ENCODE measurements around the gene TGM4. TPM values are rescaled to one million over a fixed set of nuclear protein-coding genes. Genes with fewer than 3 reads are reported as not detected.

The TGM4 gene
- total and polyA plus RNA-seq, 2 experiments from 2014 or later: not detected

GRCh38 chr3:44894485-44894884, 20.1 kb downstream of the TGM4 start:
- H4K20me1 ChIP-seq (ENCODE audit: insufficient read depth): no peaks in the 10 kb centered on the region
- no peaks in the 10 kb centered on the region for H3K27me3 ChIP-seq (replicated peaks; ENCODE audit: insufficient read depth)
- no peak overlapping the region for H3K9ac ChIP-seq
- no peaks in the 10 kb centered on the region for H3K36me3 ChIP-seq (ENCODE audit: low read depth)
- peaks cover 8% of the 10 kb centered on the region for H3K4me1 ChIP-seq (ENCODE audit: insufficient read depth)
- no peaks in the 10 kb centered on the region for H3K9me2 ChIP-seq (ENCODE audit: insufficient read depth)
- no peak for DNase-seq
- TF ChIP-seq EZH2phosphoT487 (IDR thresholded peaks at IDR 0.05; ENCODE audit: insufficient read depth, low read depth) (no peak), EZH2 (IDR thresholded peaks at IDR 0.05; ENCODE audit: insufficient read depth, poor library complexity, severe bottlenecking) (no peak)
- H3F3A ChIP-seq (ENCODE audit: insufficient read depth): 0 out of 2 replicates have a peak, but pooled peaks cover 8% of the 10 kb centered on the region
- no peak overlapping the region for H2AFZ ChIP-seq
- H3K4me3 ChIP-seq: no peak overlapping the region
- in situ Hi-C loops (cut with MboI): no loop called here
- no peak overlapping the region for H3K4me2 ChIP-seq (ENCODE audit: unreplicated experiment)
- no peaks in the 10 kb centered on the region for H3K79me2 ChIP-seq (ENCODE audit: insufficient read depth)
- no peak overlapping the region for H3K27ac ChIP-seq
- WGBS, 2 experiments (ENCODE audit: low coverage in 1 of 2, low lambda C conversion rate in 2 of 2, missing lambda C conversion rate in 2 of 2): 64% methylated on average over 5 of the region's 5 CpGs
- no peaks in the 10 kb centered on the region for H3K9me3 ChIP-seq (ENCODE audit: low read depth)

GRCh38 chr3:44896440-44896839, 22.0 kb downstream of the TGM4 start:
- Histone ChIP-seq H3K4me1 (ENCODE audit: insufficient read depth) (peaks cover 8% of the 10 kb centered on the region), H3F3A (ENCODE audit: insufficient read depth) (0 out of 2 replicates have a peak, but pooled peaks cover 8% of the 10 kb centered on the region), H3K9me2 (ENCODE audit: insufficient read depth) (no peaks in the 10 kb centered on the region), H3K4me3 (no peak overlapping the region), H3K27ac (no peak overlapping the region), H3K9me3 (ENCODE audit: low read depth) (no peaks in the 10 kb centered on the region), H3K9ac (no peak overlapping the region), H3K79me2 (ENCODE audit: insufficient read depth) (no peaks in the 10 kb centered on the region), H3K36me3 (ENCODE audit: low read depth) (no peaks in the 10 kb centered on the region), H2AFZ (no peak overlapping the region), H3K27me3 (replicated peaks; ENCODE audit: insufficient read depth) (no peaks in the 10 kb centered on the region), H4K20me1 (ENCODE audit: insufficient read depth) (no peaks in the 10 kb centered on the region), H3K4me2 (ENCODE audit: unreplicated experiment) (no peak overlapping the region)
- WGBS, 2 experiments (ENCODE audit: low coverage in 1 of 2, low lambda C conversion rate in 2 of 2, missing lambda C conversion rate in 2 of 2): 65 to 80% methylated on average over 2 of the region's 2 CpGs
- no peak for TF ChIP-seq EZH2 (IDR thresholded peaks at IDR 0.05; ENCODE audit: insufficient read depth, poor library complexity, severe bottlenecking)
- TF ChIP-seq EZH2phosphoT487 (IDR thresholded peaks at IDR 0.05; ENCODE audit: insufficient read depth, low read depth): no peak
- in situ Hi-C loops (cut with MboI): no loop called here
- DNase-seq: no peak

GRCh38 chr3:44899683-44900367, 25.4 kb downstream of the TGM4 start:
- Histone ChIP-seq H3K9me2 (ENCODE audit: insufficient read depth) (no peaks in the 10 kb centered on the region), H3K27ac (no peak overlapping the region), H2AFZ (no peak overlapping the region), H3K9me3 (ENCODE audit: low read depth) (no peaks in the 10 kb centered on the region), H4K20me1 (ENCODE audit: insufficient read depth) (no peaks in the 10 kb centered on the region), H3K4me2 (ENCODE audit: unreplicated experiment) (no peak overlapping the region), H3K79me2 (ENCODE audit: insufficient read depth) (no peaks in the 10 kb centered on the region), H3F3A (ENCODE audit: insufficient read depth) (no peaks in the 10 kb centered on the region), H3K27me3 (replicated peaks; ENCODE audit: insufficient read depth) (no peaks in the 10 kb centered on the region), H3K4me3 (no peak overlapping the region), H3K4me1 (ENCODE audit: insufficient read depth) (no peaks in the 10 kb centered on the region), H3K36me3 (ENCODE audit: low read depth) (no peaks in the 10 kb centered on the region), H3K9ac (no peak overlapping the region)
- in situ Hi-C loops (cut with MboI): no loop called here
- DNase-seq: no peak
- TF ChIP-seq EZH2phosphoT487 (IDR thresholded peaks at IDR 0.05; ENCODE audit: insufficient read depth, low read depth) (no peak), EZH2 (IDR thresholded peaks at IDR 0.05; ENCODE audit: insufficient read depth, poor library complexity, severe bottlenecking) (no peak)
- 60 to 62% methylated on average over 13 of the region's 13 CpGs for WGBS, 2 experiments (ENCODE audit: low coverage in 1 of 2, low lambda C conversion rate in 2 of 2, missing lambda C conversion rate in 2 of 2)

GRCh38 chr3:44902628-44903027, 28.2 kb downstream of the TGM4 start:
- H3K36me3 ChIP-seq (ENCODE audit: low read depth): no peaks in the 10 kb centered on the region
- TF ChIP-seq EZH2 (IDR thresholded peaks at IDR 0.05; ENCODE audit: insufficient read depth, poor library complexity, severe bottlenecking): no peak
- no peak for TF ChIP-seq EZH2phosphoT487 (IDR thresholded peaks at IDR 0.05; ENCODE audit: insufficient read depth, low read depth)
- H3K27me3 ChIP-seq (replicated peaks; ENCODE audit: insufficient read depth): no peaks in the 10 kb centered on the region
- H2AFZ ChIP-seq: no peak overlapping the region
- no peaks in the 10 kb centered on the region for H3K9me3 ChIP-seq (ENCODE audit: low read depth)
- WGBS, 2 experiments (ENCODE audit: low coverage in 1 of 2, low lambda C conversion rate in 2 of 2, missing lambda C conversion rate in 2 of 2): 25 to 28% methylated on average over 4 of the region's 4 CpGs
- H4K20me1 ChIP-seq (ENCODE audit: insufficient read depth): no peaks in the 10 kb centered on the region
- H3K27ac ChIP-seq: no peak overlapping the region
- in situ Hi-C loops (cut with MboI): no loop called here
- no peak overlapping the region for H3K9ac ChIP-seq
- H3K4me1 ChIP-seq (ENCODE audit: insufficient read depth): no peaks in the 10 kb centered on the region
- DNase-seq: no peak
- no peaks in the 10 kb centered on the region for H3K79me2 ChIP-seq (ENCODE audit: insufficient read depth)
- no peak overlapping the region for H3K4me3 ChIP-seq
- no peaks in the 10 kb centered on the region for H3K9me2 ChIP-seq (ENCODE audit: insufficient read depth)
- no peak overlapping the region for H3K4me2 ChIP-seq (ENCODE audit: unreplicated experiment)
- H3F3A ChIP-seq (ENCODE audit: insufficient read depth): no peaks in the 10 kb centered on the region
